ENCODE measurements around the gene ZNF445.
A peak's percentile ranks its signal among the peaks of the same experiment; 100 is the strongest.

ZNF445 gene

GRCh38 chr3:44477312-44478030 is at the start of gene ZNF445:
Gene ZNF445 (minus strand): TSS chr3:44477670. CDS start chr3:44455549, 22,121 bp downstream.
- no peak for TF ChIP-seq CTCF (IDR thresholded peaks at IDR 0.05; ENCODE audit: extremely low read depth, missing control alignments)
- peak; percentile 89 for DNase-seq (ENCODE audit: low spot score)

GRCh38 chr3:44525060-44525459 is 47.6 kb upstream of the ZNF445 start:
- DNase-seq (ENCODE audit: low spot score), result no peak
- no peak for TF ChIP-seq CTCF (IDR thresholded peaks at IDR 0.05; ENCODE audit: extremely low read depth, missing control alignments)

GRCh38 chr3:44522494-44522933 is 45.0 kb upstream of the ZNF445 start:
- DNase-seq (ENCODE audit: low spot score), result no peak
- TF ChIP-seq CTCF (IDR thresholded peaks at IDR 0.05; ENCODE audit: extremely low read depth, missing control alignments), result no peak

- no peak for DNase-seq (ENCODE audit: low spot score)
- TF ChIP-seq CTCF (IDR thresholded peaks at IDR 0.05; ENCODE audit: extremely low read depth, missing control alignments), result no peak
Measured at GRCh38 chr3:44521721-44522120, 44.3 kb upstream of the ZNF445 start.

GRCh38 chr3:44518782-44519156 is 41.3 kb upstream of the ZNF445 start:
- TF ChIP-seq CTCF (IDR thresholded peaks at IDR 0.05; ENCODE audit: extremely low read depth, missing control alignments), result no peak
- DNase-seq (ENCODE audit: low spot score), result no peak

GRCh38 chr3:44516230-44516629 is 38.8 kb upstream of the ZNF445 start:
- DNase-seq (ENCODE audit: low spot score), result no peak
- no peak for TF ChIP-seq CTCF (IDR thresholded peaks at IDR 0.05; ENCODE audit: extremely low read depth, missing control alignments)

GRCh38 chr3:44513513-44513912 is 36.0 kb upstream of the ZNF445 start:
- TF ChIP-seq CTCF (IDR thresholded peaks at IDR 0.05; ENCODE audit: extremely low read depth, missing control alignments), result no peak

More at GRCh38 chr3:44513513-44513912, 36.0 kb upstream of the ZNF445 start:
- no peak for DNase-seq (ENCODE audit: low spot score)

Measured in GM20000 (cell line).